ENCODE data around the gene ZMYND12. TPM values are rescaled to one million over a fixed set of nuclear protein-coding genes. Genes with fewer than 3 reads are reported as not detected.
A peak's percentile ranks its signal among the peaks of the same experiment; 100 is the strongest.

The ZMYND12 gene
- polyA plus RNA-seq, 1 donor from 2014 or later = 0.21 TPM

GRCh38 chr1:42420911-42421585, 34.8 kb downstream of the ZMYND12 start:
- H3K4me2 ChIP-seq (ENCODE audit: low read length) = peak overlapping the region; percentile 57
- peak overlapping the region; percentile 95 for H3K27ac ChIP-seq (ENCODE audit: low read length)

GRCh38 chr1:42420121-42420520, 35.7 kb downstream of the ZMYND12 start:
- peak overlapping the region; percentile 52 for H3K4me3 ChIP-seq (ENCODE audit: low read length)
- no peaks in the 10 kb centered on the region for H3K79me2 ChIP-seq (replicated peaks; ENCODE audit: insufficient read depth, low read length)
- peaks cover 27% of the 10 kb centered on the region for H3F3A ChIP-seq (ENCODE audit: insufficient read depth, low read length, poor library complexity, severe bottlenecking)

More at GRCh38 chr1:42420911-42421585, 34.8 kb downstream of the ZMYND12 start:
- no peaks in the 10 kb centered on the region for H3K9me2 ChIP-seq (ENCODE audit: insufficient read depth, low read length)
- H3K9ac ChIP-seq (ENCODE audit: low read length) = peak overlapping the region; percentile 59
- peaks cover 32% of the 10 kb centered on the region for H3F3A ChIP-seq (ENCODE audit: insufficient read depth, low read length, poor library complexity, severe bottlenecking)
- no peaks in the 10 kb centered on the region for H3K36me3 ChIP-seq (ENCODE audit: insufficient read depth, low read length)
- no peaks in the 10 kb centered on the region for H3K79me2 ChIP-seq (replicated peaks; ENCODE audit: insufficient read depth, low read length)
- no peaks in the 10 kb centered on the region for H3K9me3 ChIP-seq (ENCODE audit: low read length)
- peak overlapping the region; percentile 52 for H3K4me3 ChIP-seq (ENCODE audit: low read length)
- no peaks in the 10 kb centered on the region for H4K20me1 ChIP-seq (ENCODE audit: insufficient read depth)
- peak; percentile 75 for TF ChIP-seq REST (IDR thresholded peaks at IDR 0.05; ENCODE audit: borderline replicate concordance)
- TF ChIP-seq POLR2AphosphoS5 (IDR thresholded peaks at IDR 0.05) = peak; percentile 61
- TF ChIP-seq EP300 (conservative IDR thresholded peaks at IDR 0.05; ENCODE audit: poor library complexity, severe bottlenecking) = peak; percentile 45
- peak; percentile 44 for TF ChIP-seq RAD21 (conservative IDR thresholded peaks at IDR 0.05)
- peak; percentile 41 for TF ChIP-seq SMC3 (conservative IDR thresholded peaks at IDR 0.05; ENCODE audit: poor library complexity)
- TF ChIP-seq TAF1 (IDR thresholded peaks at IDR 0.05; ENCODE audit: low read depth) = no peak
- H2AFZ ChIP-seq (ENCODE audit: low read depth, low read length) = no peak overlapping the region
- H3K27me3 ChIP-seq (ENCODE audit: insufficient read depth, low read depth, low read length) = no peaks in the 10 kb centered on the region

More at GRCh38 chr1:42420121-42420520, 35.7 kb downstream of the ZMYND12 start:
- Histone ChIP-seq H3K4me2 (ENCODE audit: low read length) (no peak overlapping the region), H3K9me2 (ENCODE audit: insufficient read depth, low read length) (no peaks in the 10 kb centered on the region), H3K27ac (ENCODE audit: low read length) (peak overlapping the region; percentile 95), H4K20me1 (ENCODE audit: insufficient read depth) (no peaks in the 10 kb centered on the region), H2AFZ (ENCODE audit: low read depth, low read length) (no peak overlapping the region), H3K9ac (ENCODE audit: low read length) (peak overlapping the region; percentile 59), H3K27me3 (ENCODE audit: insufficient read depth, low read depth, low read length) (no peaks in the 10 kb centered on the region), H3K36me3 (ENCODE audit: insufficient read depth, low read length) (peaks cover 4% of the 10 kb centered on the region), H3K9me3 (ENCODE audit: low read length) (no peaks in the 10 kb centered on the region)
- TF ChIP-seq REST (IDR thresholded peaks at IDR 0.05; ENCODE audit: borderline replicate concordance) = no peak
- no peak for TF ChIP-seq RAD21 (conservative IDR thresholded peaks at IDR 0.05)
- no peak for TF ChIP-seq EZH2 (IDR thresholded peaks at IDR 0.05; ENCODE audit: borderline replicate concordance, insufficient read depth, low read length, poor library complexity, severe bottlenecking)
- no peak for TF ChIP-seq CTCF (IDR thresholded peaks at IDR 0.05; ENCODE audit: poor library complexity, severe bottlenecking)
- TF ChIP-seq TAF1 (IDR thresholded peaks at IDR 0.05; ENCODE audit: low read depth) = no peak
- no peak for TF ChIP-seq MXI1 (conservative IDR thresholded peaks at IDR 0.05; ENCODE audit: poor library complexity, severe bottlenecking)
- no peak for TF ChIP-seq POLR2AphosphoS5 (IDR thresholded peaks at IDR 0.05)
- no peak for TF ChIP-seq SMC3 (conservative IDR thresholded peaks at IDR 0.05; ENCODE audit: poor library complexity)
- TF ChIP-seq EP300 (conservative IDR thresholded peaks at IDR 0.05; ENCODE audit: poor library complexity, severe bottlenecking) = no peak
